NCI-H460 (cell line): Measurements from ENCODE around the gene GPATCH4. TPM values are rescaled to one million over a fixed set of nuclear protein-coding genes. Genes with fewer than 3 reads are reported as not detected.
"Not testable (repeated sequence)": the region's sequence is repeated elsewhere in the genome, so short reads cannot be mapped to it uniquely, and the experiment has no call there.

Source experiments
- DNase-seq: peaks from one replicate; pipeline ENCODE4 v3.0.0-alpha.2; 2016; ENCODE audit warnings: low read depth; ENCODE audit errors: extremely low read depth
- total RNA-seq: library from RNA; depleted of rRNA; stranded (reverse); fragments of >200 nt; shearing (Covaris generic); gene quantifications from 2 replicates; pipeline ENCODE4 v1.2.3, GENCODE V29; 2014

GPATCH4 gene
- total RNA-seq, 1 experiment from 2014 or later, result 36.7 TPM

GRCh38 chr1:156581661-156582387 lies 19.5 kb downstream of the GPATCH4 start:
- DNase-seq, result no peak

- DNase-seq, result no peak
These were observed 21.8 kb downstream of the GPATCH4 start, which contains the start of gene TTC24 for GRCh38 chr1:156579472-156579871. Gene TTC24 (plus strand): TSS chr1:156579723. CDS start chr1:156581365, 1,642 bp downstream.

- DNase-seq, result no peak
These were observed 23.2 kb downstream of the GPATCH4 start for GRCh38 chr1:156578055-156578454.

GRCh38 chr1:156577550-156577949 lies 23.7 kb downstream of the GPATCH4 start:
- DNase-seq, result no peak

- DNase-seq, result no peak
These were observed 27.1 kb downstream of the GPATCH4 start for GRCh38 chr1:156574039-156574633.

- DNase-seq, result no peak
These were observed 28.6 kb downstream of the GPATCH4 start for GRCh38 chr1:156572663-156573018.

GRCh38 chr1:156571919-156572662 lies 29.2 kb downstream of the GPATCH4 start, which contains the start of gene IQGAP3:
Gene IQGAP3 (minus strand): TSS chr1:156572565. CDS start chr1:156572529, 36 bp downstream.
- peak; percentile 88 for DNase-seq

- DNase-seq, result peak; percentile 64
These were observed 29.9 kb downstream of the GPATCH4 start for GRCh38 chr1:156571261-156571852.

- no peak for DNase-seq
These were observed 34.8 kb downstream of the GPATCH4 start for GRCh38 chr1:156566436-156566835.

- no peak for DNase-seq
These were observed 35.8 kb downstream of the GPATCH4 start for GRCh38 chr1:156565519-156565918.

- DNase-seq, result no peak
These were observed 40.6 kb downstream of the GPATCH4 start for GRCh38 chr1:156560585-156561163.

- DNase-seq, result no peak
These were observed 41.4 kb downstream of the GPATCH4 start for GRCh38 chr1:156559797-156560385.

GRCh38 chr1:156559086-156559796 lies 42.0 kb downstream of the GPATCH4 start:
- no peak for DNase-seq

GRCh38 chr1:156556354-156556753 lies 44.9 kb downstream of the GPATCH4 start:
- no peak for DNase-seq

GRCh38 chr1:156555715-156556114 lies 45.6 kb downstream of the GPATCH4 start:
- no peak for DNase-seq

GRCh38 chr1:156554971-156555370 lies 46.3 kb downstream of the GPATCH4 start:
- no peak for DNase-seq

GRCh38 chr1:156553860-156554485 lies 47.3 kb downstream of the GPATCH4 start:
- no peak for DNase-seq

GRCh38 chr1:156552937-156553336 lies 48.3 kb downstream of the GPATCH4 start:
- not testable (repeated sequence) for DNase-seq

GRCh38 chr1:156552518-156552917 lies 48.8 kb downstream of the GPATCH4 start:
- no peak for DNase-seq
